ENCODE data around the gene NCAPG. TPM values are rescaled to one million over a fixed set of nuclear protein-coding genes. Genes with fewer than 3 reads are reported as not detected.

NCAPG gene
- total RNA-seq, 1 experiment from 2014 or later, result 25.2 TPM

DNA sequence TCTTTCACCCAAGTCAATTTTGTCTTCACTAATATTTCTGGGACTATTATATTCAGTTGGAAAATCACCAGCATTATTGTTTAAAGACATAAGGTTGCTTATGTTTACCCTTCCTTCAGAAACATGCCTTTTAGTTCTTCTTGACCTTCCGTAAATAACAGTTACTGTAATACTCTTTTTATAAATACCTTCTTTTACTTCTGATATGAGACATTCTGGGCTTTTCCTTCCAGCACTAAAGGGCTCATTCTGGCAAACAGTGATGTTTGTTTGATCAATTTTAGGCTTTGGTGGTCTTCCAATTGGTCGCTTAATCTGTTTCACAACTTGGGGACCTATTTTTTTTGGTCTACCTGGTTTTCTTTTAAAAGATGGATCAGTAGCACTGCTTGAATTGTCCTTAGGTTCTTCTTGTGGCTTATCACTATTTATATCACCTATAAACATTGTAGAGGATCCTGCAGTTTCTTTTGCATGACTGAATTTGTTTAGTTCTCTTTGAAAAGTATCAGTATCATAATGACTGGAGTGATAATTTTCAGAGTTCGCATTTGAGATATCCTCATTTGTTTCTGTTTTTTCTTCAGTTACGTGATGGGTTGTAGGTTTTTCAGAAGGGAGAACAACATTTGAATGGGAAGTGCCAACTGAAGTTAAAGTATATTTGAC lies 64.8 kb downstream of the NCAPG start:
- no peak for DNase-seq (ENCODE audit: low spot score)

DNA sequence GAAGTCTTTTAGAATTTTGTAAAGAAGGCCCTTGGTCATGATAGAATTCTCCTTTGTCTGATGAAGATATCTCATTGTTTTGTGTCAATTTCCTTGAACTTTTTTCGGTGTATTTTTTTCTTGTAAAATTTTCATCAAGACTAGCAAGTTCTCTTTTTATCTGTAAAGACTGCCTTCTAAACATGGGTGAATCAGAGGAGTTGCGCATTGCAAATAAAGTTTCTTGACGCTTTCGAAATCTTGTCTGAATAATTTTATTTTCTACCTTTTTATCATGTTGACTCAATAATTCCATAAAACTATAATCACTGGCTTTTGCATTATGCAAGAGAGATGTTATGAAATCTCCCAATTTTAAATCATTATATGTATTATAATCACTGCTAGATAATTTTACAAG lies 66.2 kb downstream of the NCAPG start:
- no peak for DNase-seq (ENCODE audit: low spot score)

DNA sequence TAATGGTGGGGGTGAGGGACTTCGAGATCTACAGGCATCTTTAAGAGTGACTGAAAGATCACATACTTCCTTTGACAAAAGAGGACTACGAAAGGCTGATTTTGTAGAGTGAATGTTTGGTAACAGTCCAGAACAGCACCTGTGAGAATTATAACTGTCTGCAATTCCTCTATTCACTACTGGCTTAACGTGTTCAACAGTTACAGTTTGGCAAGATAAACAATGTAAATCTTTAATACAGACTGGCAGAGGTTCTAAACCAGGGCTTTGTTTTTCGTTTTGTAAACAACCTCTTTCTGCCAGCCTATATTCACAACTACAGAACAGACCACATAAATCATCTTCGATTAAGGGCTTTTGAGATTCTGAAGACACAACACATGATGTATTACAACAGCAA lies 66.9 kb downstream of the NCAPG start:
- DNase-seq (ENCODE audit: low spot score), result no peak

DNA sequence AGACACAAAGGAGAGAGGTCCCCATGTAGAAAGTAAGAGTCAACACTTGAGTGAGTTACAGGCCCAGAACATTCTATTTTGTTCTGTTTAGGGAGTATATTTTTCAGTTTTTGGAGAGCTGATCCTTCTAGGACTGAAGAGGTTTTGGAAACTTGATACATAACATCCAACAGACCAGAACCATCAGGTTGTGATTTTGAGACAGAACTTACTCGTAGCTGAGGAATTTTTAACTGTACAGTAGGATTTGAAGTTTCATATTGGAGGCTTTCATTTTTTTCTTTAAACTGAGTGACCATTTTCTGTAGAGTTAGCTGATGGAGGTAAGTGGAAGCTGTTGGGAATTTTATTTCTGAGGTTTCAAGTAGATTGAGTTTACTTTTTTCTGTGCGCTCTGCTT lies 73.3 kb downstream of the NCAPG start:
- no peak for DNase-seq (ENCODE audit: low spot score)

DNA sequence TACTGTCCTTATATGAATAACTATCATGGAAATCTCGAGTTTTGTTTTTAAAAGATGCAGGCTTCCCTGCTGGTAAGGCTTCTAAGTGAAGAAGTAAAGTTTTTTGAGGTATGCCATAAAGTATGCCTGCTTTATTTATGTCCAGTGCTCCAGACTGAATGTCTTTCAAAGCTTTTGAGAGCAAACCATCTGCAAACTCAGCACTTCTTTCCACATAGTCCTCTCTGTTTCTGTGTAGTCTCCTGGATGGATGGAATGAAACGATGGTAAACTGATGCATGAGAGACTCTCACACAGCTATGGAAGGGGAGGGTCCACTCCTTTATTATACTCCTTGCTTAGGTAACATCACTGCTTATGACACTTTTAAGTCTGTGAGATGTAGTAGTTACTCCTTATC lies 73.7 kb downstream of the NCAPG start:
- no peak for DNase-seq (ENCODE audit: low spot score)

DNA sequence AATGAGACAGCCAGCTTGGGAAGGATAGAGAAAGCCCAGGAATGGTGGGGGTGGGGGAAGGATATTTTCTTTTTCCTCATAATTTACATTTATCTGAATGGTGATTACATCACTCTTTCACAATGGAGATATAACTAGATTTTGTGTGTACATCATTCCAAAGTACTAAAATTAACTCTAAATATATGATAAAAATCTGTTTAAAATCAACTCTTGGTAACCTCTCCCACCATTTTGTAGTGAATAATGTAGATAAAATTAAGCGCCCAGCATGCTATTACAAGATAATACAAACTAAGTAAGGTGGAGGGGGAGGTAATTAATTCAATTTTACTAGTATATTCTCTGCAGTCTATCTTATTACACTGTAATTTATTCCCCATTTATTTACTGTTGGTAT lies 78.9 kb downstream of the NCAPG start:
- no peak for DNase-seq (ENCODE audit: low spot score)

DNA sequence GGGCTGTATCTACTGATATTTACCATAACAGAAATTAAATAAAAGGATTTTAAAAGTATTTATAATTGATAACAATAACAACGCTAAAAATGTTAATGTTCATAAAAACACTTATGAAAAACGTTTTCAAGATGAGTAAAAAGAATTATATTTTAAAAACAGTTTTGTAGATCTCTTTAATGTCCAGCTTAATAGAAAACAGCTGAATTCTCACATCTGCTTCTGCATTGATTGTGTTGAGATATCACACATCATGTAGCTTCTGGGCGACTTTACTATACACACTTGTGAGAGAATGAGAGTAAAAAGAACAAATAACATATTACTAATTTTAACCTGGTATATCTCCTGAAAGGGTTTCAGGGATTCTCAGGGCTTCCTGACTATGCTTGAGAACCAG lies 83.6 kb downstream of the NCAPG start:
- no peak for DNase-seq (ENCODE audit: low spot score)

Other genes with a start within 250 kb of the NCAPG start
- 71.0 and 72.1 TPM in 2 replicates for gene LAP3, start 233.8 kb upstream of the NCAPG start, total RNA-seq (2014; rRNA removed; shearing (Covaris generic))
- gene MED28, start 196.3 kb upstream of the NCAPG start, total RNA-seq (2014; rRNA removed; shearing (Covaris generic)), result 14.6 and 15.0 TPM in 2 replicates
- not detected in 2 replicates for gene FAM184B, start 29.4 kb upstream of the NCAPG start, total RNA-seq (2014; rRNA removed; shearing (Covaris generic))
- 24.4 and 30.4 TPM in 2 replicates for gene DCAF16, start 222 bp upstream of the NCAPG start, total RNA-seq (2014; rRNA removed; shearing (Covaris generic))
- 7.4 and 7.5 TPM in 2 replicates for gene LCORL, start 210.8 kb downstream of the NCAPG start, total RNA-seq (2014; rRNA removed; shearing (Covaris generic))